GM21529 (cell line): ENCODE measurements around the gene SPEM1.
A peak's percentile ranks its signal among the peaks of the same experiment; 100 is the strongest.

Source experiments
- ATAC-seq: cut with Tn5 transposase; IDR thresholded peaks from one replicate; pipeline ENCODE4 v1.9.1; 2021; ENCODE audit not compliant: unreplicated experiment

Gene SPEM1

GRCh38 chr17:7417056-7417655 is 3.0 kb upstream of the SPEM1 start:
- no peak for ATAC-seq

GRCh38 chr17:7418472-7419152 is 1.5 kb upstream of the SPEM1 start:
- no peak for ATAC-seq

- ATAC-seq = no peak
These were observed 1.1 kb downstream of the SPEM1 start for GRCh38 chr17:7421186-7421585.

GRCh38 chr17:7423679-7424078 is 3.6 kb downstream of the SPEM1 start:
- no peak for ATAC-seq

- ATAC-seq = no peak
These were observed 5.2 kb downstream of the SPEM1 start, which contains the start of gene SPEM2 for GRCh38 chr17:7425316-7425715. Gene SPEM2 (plus strand): TSS chr17:7425616. CDS start chr17:7425689, 73 bp downstream.

- no peak for ATAC-seq
These were observed 5.6 kb downstream of the SPEM1 start for GRCh38 chr17:7425756-7426155.

GRCh38 chr17:7426203-7426863 is 6.2 kb downstream of the SPEM1 start:
- ATAC-seq = no peak

GRCh38 chr17:7426896-7427489 is 6.9 kb downstream of the SPEM1 start:
- ATAC-seq = no peak

GRCh38 chr17:7427549-7427948 is 7.4 kb downstream of the SPEM1 start:
- ATAC-seq = no peak

- no peak for ATAC-seq
These were observed 8.4 kb downstream of the SPEM1 start, which contains the start of gene SPEM3 for GRCh38 chr17:7428557-7428956. Gene SPEM3 (plus strand): TSS chr17:7428857. CDS start chr17:7428903, 46 bp downstream.

- ATAC-seq = no peak
These were observed 9.6 kb downstream of the SPEM1 start for GRCh38 chr17:7429722-7430121.

- no peak for ATAC-seq
These were observed 11.1 kb downstream of the SPEM1 start for GRCh38 chr17:7431231-7431630.

GRCh38 chr17:7432296-7432695 is 12.2 kb downstream of the SPEM1 start:
- no peak for ATAC-seq

- peak; percentile 29 for ATAC-seq
These were observed 15.8 kb downstream of the SPEM1 start for GRCh38 chr17:7435676-7436555.

- ATAC-seq = no peak
These were observed 16.6 kb downstream of the SPEM1 start for GRCh38 chr17:7436556-7437368.

GRCh38 chr17:7437369-7437863 is 17.3 kb downstream of the SPEM1 start:
- ATAC-seq = no peak

GRCh38 chr17:7437950-7438614 is 18.0 kb downstream of the SPEM1 start:
- no peak for ATAC-seq

- no peak for ATAC-seq
These were observed 18.7 kb downstream of the SPEM1 start for GRCh38 chr17:7438656-7439460.
